NB4 (cell line): ENCODE measurements around the gene PLK1.

ENCODE experiments used
- MYC ChIP-seq: IDR thresholded peaks from 2 replicates; pipeline ENCODE4 v1.6.1; 2011; ENCODE audit warnings: low read depth, low read length
- POLR2A ChIP-seq: IDR thresholded peaks from 2 replicates; pipeline ENCODE4 v1.6.1; 2011; ENCODE audit warnings: mild to moderate bottlenecking; ENCODE audit not compliant: insufficient read length; ENCODE audit errors: extremely low read depth
- TF ChIP-seq, protein P1 (sequence below): IDR thresholded peaks from one replicate; pipeline ENCODE4 v1.5.1; 2012; ENCODE audit warnings: low read depth, low read length
- TF ChIP-seq, protein P2 (sequence below): IDR thresholded peaks from 2 replicates; pipeline ENCODE4 v1.6.1; 2011; ENCODE audit warnings: low read depth, low read length

DNA sequence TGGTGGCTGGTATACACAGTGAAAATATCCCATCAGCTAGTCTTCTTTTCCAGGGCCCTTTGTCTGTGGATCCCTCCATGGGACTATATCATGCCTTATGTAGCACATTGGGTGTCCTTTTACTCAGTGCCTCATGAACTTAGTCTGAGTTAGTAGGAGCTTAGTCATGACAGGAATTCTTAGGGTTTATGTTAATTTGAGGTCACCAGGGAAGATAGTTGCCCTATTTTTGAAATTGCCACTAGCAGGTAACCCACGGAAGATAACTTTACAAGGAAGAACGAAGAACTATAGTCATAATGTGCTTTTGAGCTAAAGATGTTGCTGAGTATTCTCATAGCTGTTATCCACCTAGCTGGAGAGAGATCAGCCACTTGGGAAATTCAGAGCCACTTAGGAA, 14.8 kb upstream of the PLK1 start:
- TF ChIP-seq POLR2A = no peak
- TF ChIP-seq, protein P1, sequence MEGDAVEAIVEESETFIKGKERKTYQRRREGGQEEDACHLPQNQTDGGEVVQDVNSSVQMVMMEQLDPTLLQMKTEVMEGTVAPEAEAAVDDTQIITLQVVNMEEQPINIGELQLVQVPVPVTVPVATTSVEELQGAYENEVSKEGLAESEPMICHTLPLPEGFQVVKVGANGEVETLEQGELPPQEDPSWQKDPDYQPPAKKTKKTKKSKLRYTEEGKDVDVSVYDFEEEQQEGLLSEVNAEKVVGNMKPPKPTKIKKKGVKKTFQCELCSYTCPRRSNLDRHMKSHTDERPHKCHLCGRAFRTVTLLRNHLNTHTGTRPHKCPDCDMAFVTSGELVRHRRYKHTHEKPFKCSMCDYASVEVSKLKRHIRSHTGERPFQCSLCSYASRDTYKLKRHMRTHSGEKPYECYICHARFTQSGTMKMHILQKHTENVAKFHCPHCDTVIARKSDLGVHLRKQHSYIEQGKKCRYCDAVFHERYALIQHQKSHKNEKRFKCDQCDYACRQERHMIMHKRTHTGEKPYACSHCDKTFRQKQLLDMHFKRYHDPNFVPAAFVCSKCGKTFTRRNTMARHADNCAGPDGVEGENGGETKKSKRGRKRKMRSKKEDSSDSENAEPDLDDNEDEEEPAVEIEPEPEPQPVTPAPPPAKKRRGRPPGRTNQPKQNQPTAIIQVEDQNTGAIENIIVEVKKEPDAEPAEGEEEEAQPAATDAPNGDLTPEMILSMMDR = no peak
- TF ChIP-seq, protein P2, sequence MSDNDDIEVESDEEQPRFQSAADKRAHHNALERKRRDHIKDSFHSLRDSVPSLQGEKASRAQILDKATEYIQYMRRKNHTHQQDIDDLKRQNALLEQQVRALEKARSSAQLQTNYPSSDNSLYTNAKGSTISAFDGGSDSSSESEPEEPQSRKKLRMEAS = no peak
- TF ChIP-seq MYC = no peak
